GM12892 (cell line): ENCODE results near the gene CLSTN2.

ENCODE experiments used
- POLR2A ChIP-seq: IDR thresholded peaks from 2 replicates; pipeline ENCODE4 v1.6.1; 2011; ENCODE audit warnings: low read depth, low read length, control low read depth
- POLR2AphosphoS5 ChIP-seq: IDR thresholded peaks from 2 replicates; pipeline ENCODE4 v1.6.1; 2011; ENCODE audit warnings: low read depth, low read length, control low read depth
- TAF1 ChIP-seq: IDR thresholded peaks from 2 replicates; pipeline ENCODE4 v1.6.1; 2011; ENCODE audit warnings: low read depth, mild to moderate bottlenecking, control low read depth, low read length, borderline replicate concordance

DNA sequence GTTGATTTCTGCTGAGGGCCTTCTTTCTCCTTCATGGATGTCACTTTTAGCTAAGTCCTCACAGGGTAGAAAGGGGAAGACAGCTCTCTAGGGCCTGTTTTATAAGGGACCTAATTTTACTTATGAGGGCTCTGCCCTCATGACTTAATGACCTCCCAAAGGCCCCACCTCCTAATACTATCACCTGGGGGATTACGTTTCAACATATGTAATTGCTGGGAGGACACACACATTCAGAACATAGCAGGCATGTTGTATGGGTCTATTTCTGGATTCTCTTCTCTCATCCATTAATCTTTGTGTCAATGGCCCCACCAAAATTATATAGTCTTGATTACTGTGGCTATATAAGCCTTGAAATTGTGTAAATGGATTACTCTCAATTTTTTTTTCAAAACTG is 255.0 kb downstream of the CLSTN2 start:
- TF ChIP-seq POLR2AphosphoS5 (no peak), POLR2A (no peak), TAF1 (no peak)
